DOHH2 (cell line): Measurements from ENCODE around the gene AUTS2.

Experiments
- CTCF ChIP-seq: fragments of 200-600 bp; sonication (generic); IDR thresholded peaks from one replicate; pipeline ENCODE4 v1.5.1; 2014; ENCODE audit warnings: antibody characterized with exemption, mild to moderate bottlenecking, low read depth, low read length; ENCODE audit not compliant: poor library complexity, severe bottlenecking
- EZH2phosphoT487 ChIP-seq: fragments of 200-600 bp; sonication (generic); IDR thresholded peaks from 2 replicates; pipeline ENCODE4 v1.6.1; 2017; ENCODE audit warnings: borderline replicate concordance, mild to moderate bottlenecking, antibody characterized with exemption, low read length, moderate library complexity, mixed read lengths

- no peak for TF ChIP-seq CTCF
- TF ChIP-seq EZH2phosphoT487 = no peak
Measured at GRCh38 chr7:69668339-69668870, 70.1 kb downstream of the AUTS2 start.
